DOHH2 (cell line): ENCODE data around the gene GSTA1.

ENCODE experiments used
- EZH2phosphoT487 ChIP-seq: fragments of 200-600 bp; sonication (generic); IDR thresholded peaks from 2 replicates; pipeline ENCODE4 v1.6.1; 2017; ENCODE audit warnings: borderline replicate concordance, mild to moderate bottlenecking, antibody characterized with exemption, low read length, moderate library complexity, mixed read lengths
- TF ChIP-seq, protein P1 (sequence below): fragments of 200-600 bp; sonication (generic); IDR thresholded peaks from one replicate; pipeline ENCODE4 v1.5.1; 2014; ENCODE audit warnings: antibody characterized with exemption, mild to moderate bottlenecking, low read depth, low read length; ENCODE audit not compliant: poor library complexity, severe bottlenecking

- TF ChIP-seq, protein P1, sequence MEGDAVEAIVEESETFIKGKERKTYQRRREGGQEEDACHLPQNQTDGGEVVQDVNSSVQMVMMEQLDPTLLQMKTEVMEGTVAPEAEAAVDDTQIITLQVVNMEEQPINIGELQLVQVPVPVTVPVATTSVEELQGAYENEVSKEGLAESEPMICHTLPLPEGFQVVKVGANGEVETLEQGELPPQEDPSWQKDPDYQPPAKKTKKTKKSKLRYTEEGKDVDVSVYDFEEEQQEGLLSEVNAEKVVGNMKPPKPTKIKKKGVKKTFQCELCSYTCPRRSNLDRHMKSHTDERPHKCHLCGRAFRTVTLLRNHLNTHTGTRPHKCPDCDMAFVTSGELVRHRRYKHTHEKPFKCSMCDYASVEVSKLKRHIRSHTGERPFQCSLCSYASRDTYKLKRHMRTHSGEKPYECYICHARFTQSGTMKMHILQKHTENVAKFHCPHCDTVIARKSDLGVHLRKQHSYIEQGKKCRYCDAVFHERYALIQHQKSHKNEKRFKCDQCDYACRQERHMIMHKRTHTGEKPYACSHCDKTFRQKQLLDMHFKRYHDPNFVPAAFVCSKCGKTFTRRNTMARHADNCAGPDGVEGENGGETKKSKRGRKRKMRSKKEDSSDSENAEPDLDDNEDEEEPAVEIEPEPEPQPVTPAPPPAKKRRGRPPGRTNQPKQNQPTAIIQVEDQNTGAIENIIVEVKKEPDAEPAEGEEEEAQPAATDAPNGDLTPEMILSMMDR, result no peak
- TF ChIP-seq EZH2phosphoT487, result no peak
Measured at GRCh38 chr6:52754443-52754842, 49.2 kb downstream of the GSTA1 start.
